Activated CD8-positive, alpha-beta memory T cell treated with anti-CD3 and anti-CD28 coated beads, Interleukin-2, amount 10 ng/mL, durations not matched to agents 7 days and 5 days (primary cell): ENCODE results near the gene ANKRD12. TPM values are rescaled to one million over a fixed set of nuclear protein-coding genes. Genes with fewer than 3 reads are reported as not detected.

Experiments used
- ATAC-seq: fragments of 150-1000 bp; cut with Tn5 transposase; one replicate; pipeline ENCODE4 v1.10.0; 2021; ENCODE audit warnings: moderate library complexity
- CTCF ChIA-PET: fragments of 350-600 bp; sonication (Branson Sonifier 250); formaldehyde crosslinking; loops from one replicate; lab custom pipeline; 2021; ENCODE audit warnings: antibody characterized with exemption; lab: Charles Lee
- DNase-seq: peaks from one replicate; pipeline ENCODE4 v3.0.0-alpha.2; 2020
- H3K27ac Mint-ChIP-seq: one replicate; pipeline ENCODE4 v1.8.0; 2021; ENCODE audit warnings: mild to moderate bottlenecking, mixed read lengths
- H3K27me3 Mint-ChIP-seq: one replicate; pipeline ENCODE4 v1.8.0; 2021; ENCODE audit warnings: mixed read lengths
- H3K36me3 Mint-ChIP-seq: one replicate; pipeline ENCODE4 v1.8.0; 2021; ENCODE audit warnings: mild to moderate bottlenecking, mixed read lengths
- H3K4me1 Mint-ChIP-seq: one replicate; pipeline ENCODE4 v1.8.0; 2021; ENCODE audit warnings: mixed read lengths
- H3K4me3 Mint-ChIP-seq: one replicate; pipeline ENCODE4 v1.8.0; 2021; ENCODE audit warnings: mild to moderate bottlenecking, moderate library complexity, mixed read lengths
- H3K9me3 Mint-ChIP-seq: one replicate; pipeline ENCODE4 v1.8.0; 2022; ENCODE audit warnings: low read depth, mixed read lengths
- total RNA-seq, 2 experiments: library from RNA; stranded (reverse); gene quantifications; one replicate each; pipeline ENCODE4 v1.2.3, GENCODE V29; 2021

ANKRD12 gene
- total RNA-seq, 2 experiments from 2014 or later: 67.5 to 76.9 TPM

GRCh38 chr18:9097349-9097748 is 39.2 kb upstream of the ANKRD12 start:
- peaks cover 55% of the 10 kb centered on the region for H3K4me1 Mint-ChIP-seq
- CTCF ChIA-PET: interaction anchor here (0.7 to 3.6 kb wide), 3 partner anchors 9 to 20 kb away, joined by 3 to 13 read pairs (median 3); no protein-coding TSS in a partner anchor

GRCh38 chr18:9100796-9101195 is 35.8 kb upstream of the ANKRD12 start:
- Mint-ChIP-seq H3K27ac (peak overlapping the region; percentile 51), H3K27me3 (no peaks in the 10 kb centered on the region), H3K36me3 (peaks cover 33% of the 10 kb centered on the region), H3K4me1 (peaks cover 43% of the 10 kb centered on the region), H3K4me3 (peak overlapping the region; percentile 35), H3K9me3 (no peaks in the 10 kb centered on the region)
- DNase-seq (no peak), ATAC-seq (no peak)
- CTCF ChIA-PET: interaction anchor here (1.0 to 3.5 kb wide), 4 partner anchors 10 to 40 kb away, joined by 4 to 15 read pairs (median 6); no protein-coding TSS in a partner anchor

More at GRCh38 chr18:9097349-9097748, 39.2 kb upstream of the ANKRD12 start:
- H3K36me3 Mint-ChIP-seq: peaks cover 7% of the 10 kb centered on the region
- no peak for ATAC-seq
- H3K27ac Mint-ChIP-seq: peak overlapping the region; percentile 75
- H3K4me3 Mint-ChIP-seq: peak overlapping the region; percentile 4
- no peak for DNase-seq
- no peaks in the 10 kb centered on the region for H3K27me3 Mint-ChIP-seq
- H3K9me3 Mint-ChIP-seq: no peaks in the 10 kb centered on the region

- H3K36me3 Mint-ChIP-seq: peaks cover 41% of the 10 kb centered on the region
- peaks cover 47% of the 10 kb centered on the region for H3K4me1 Mint-ChIP-seq
- DNase-seq (peak; percentile 51), ATAC-seq (peak; percentile 28)
- H3K27ac Mint-ChIP-seq: peak overlapping the region; percentile 97
- no peaks in the 10 kb centered on the region for H3K9me3 Mint-ChIP-seq
- CTCF ChIA-PET: interaction anchor here (0.6 to 3.5 kb wide), 11 partner anchors 11 to 46 kb away, joined by 3 to 15 read pairs (median 4); no protein-coding TSS in a partner anchor
- peak overlapping the region; percentile 88 for H3K4me3 Mint-ChIP-seq
- H3K27me3 Mint-ChIP-seq: no peaks in the 10 kb centered on the region
These were observed 34.7 kb upstream of the ANKRD12 start for GRCh38 chr18:9101730-9102507.

- Mint-ChIP-seq H3K36me3 (peaks cover 45% of the 10 kb centered on the region), H3K4me1 (peaks cover 48% of the 10 kb centered on the region), H3K27me3 (no peaks in the 10 kb centered on the region), H3K27ac (peak within 1 kb of the TSS; percentile 97), H3K4me3 (peak within 1 kb of the TSS; percentile 88), H3K9me3 (no peaks in the 10 kb centered on the region)
- CTCF ChIA-PET: interaction anchor here (0.6 to 3.5 kb wide), 16 partner anchors 11 to 53 kb away, joined by 3 to 15 read pairs (median 5); partner anchors contain the start of gene ANKRD12
- ATAC-seq (peak; percentile 92), DNase-seq (peak; percentile 99)
These were observed 33.8 kb upstream of the ANKRD12 start, which contains the start of gene NDUFV2 for GRCh38 chr18:9102508-9103375. NDUFV2 (plus strand) TSS chr18:9102699; CDS start chr18:9102744, 45 bp downstream.

DNA sequence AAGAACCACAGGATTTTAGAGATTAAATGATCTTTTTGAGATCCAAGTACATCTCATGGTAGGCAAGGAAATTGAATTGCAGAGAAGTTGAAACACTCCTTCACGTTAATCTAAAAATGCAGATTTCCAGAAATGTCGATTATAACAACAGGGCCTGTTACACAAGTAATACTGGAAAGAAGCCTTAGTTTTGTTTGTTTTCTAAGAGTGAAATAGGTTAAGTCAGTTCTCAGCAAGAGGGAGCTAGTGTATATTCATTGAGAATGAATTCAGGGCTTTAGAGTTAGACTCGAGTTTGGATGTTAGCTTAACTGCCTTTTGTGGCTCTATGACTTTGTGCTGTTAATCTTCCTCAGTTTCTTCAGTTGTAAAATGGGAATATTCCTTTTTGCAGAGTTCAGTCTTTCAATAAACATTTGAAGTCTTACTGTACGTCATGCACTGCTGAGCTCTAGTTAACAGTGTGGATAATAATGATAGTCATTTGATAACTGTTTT is 33.2 kb upstream of the ANKRD12 start:
- CTCF ChIA-PET: interaction anchor here (0.8 to 3.5 kb wide), 11 partner anchors 10 to 52 kb away, joined by 3 to 15 read pairs (median 5); partner anchors contain the start of gene ANKRD12
- Mint-ChIP-seq H3K4me1 (peaks cover 52% of the 10 kb centered on the region), H3K36me3 (peaks cover 47% of the 10 kb centered on the region), H3K27ac (peak overlapping the region; percentile 97), H3K9me3 (no peaks in the 10 kb centered on the region), H3K27me3 (no peaks in the 10 kb centered on the region), H3K4me3 (peak overlapping the region; percentile 88)
- no peak for DNase-seq
- ATAC-seq: no peak

DNA sequence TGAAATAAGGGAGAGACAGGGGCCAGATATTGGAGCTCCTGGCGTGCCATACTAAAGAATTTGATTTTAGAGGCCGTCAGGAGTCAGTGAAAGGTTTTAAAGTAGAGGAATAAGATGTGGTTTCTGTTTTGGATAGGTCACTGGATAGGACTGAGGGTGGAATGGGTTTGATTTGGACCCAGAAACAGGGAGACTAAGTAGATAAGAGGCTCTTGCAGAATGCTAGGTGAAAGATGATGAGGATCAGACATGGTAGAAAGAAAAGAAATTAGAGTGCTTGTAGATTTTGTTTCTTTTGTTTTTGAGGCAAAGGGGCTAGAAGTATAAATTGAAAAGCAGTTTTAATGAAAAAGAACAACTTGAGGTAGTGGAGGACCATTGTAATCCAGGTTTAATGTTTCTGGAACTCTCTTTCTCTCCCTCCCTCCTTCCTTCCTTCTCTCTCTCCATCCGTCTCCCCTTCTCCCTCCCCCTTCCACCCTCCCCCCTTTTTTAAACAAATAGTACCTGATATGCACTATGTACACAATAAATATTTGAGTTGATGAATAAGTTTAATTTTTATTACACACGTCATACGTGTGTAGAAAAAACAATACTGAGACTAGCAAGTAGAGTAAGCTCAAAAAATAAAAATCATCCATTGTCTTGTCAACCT is 32.2 kb upstream of the ANKRD12 start:
- CTCF ChIA-PET: interaction anchor here (0.6 to 3.5 kb wide), 10 partner anchors 8 to 45 kb away, joined by 3 to 15 read pairs (median 7); partner anchors contain the start of gene ANKRD12
- Mint-ChIP-seq H3K27ac (peak overlapping the region; percentile 97), H3K9me3 (no peaks in the 10 kb centered on the region), H3K4me1 (peaks cover 59% of the 10 kb centered on the region), H3K36me3 (peaks cover 54% of the 10 kb centered on the region), H3K4me3 (peak overlapping the region; percentile 88), H3K27me3 (no peaks in the 10 kb centered on the region)
- DNase-seq (no peak), ATAC-seq (no peak)

GRCh38 chr18:9105420-9105819 is 31.2 kb upstream of the ANKRD12 start:
- CTCF ChIA-PET: interaction anchor here (0.6 to 2.3 kb wide), 5 partner anchors 9 to 41 kb away, joined by 3 to 8 read pairs (median 3); no protein-coding TSS in a partner anchor
- peaks cover 59% of the 10 kb centered on the region for H3K36me3 Mint-ChIP-seq
- peak overlapping the region; percentile 88 for H3K4me3 Mint-ChIP-seq
- no peak for ATAC-seq
- peaks cover 65% of the 10 kb centered on the region for H3K4me1 Mint-ChIP-seq
- DNase-seq: no peak
- H3K27me3 Mint-ChIP-seq: no peaks in the 10 kb centered on the region
- no peaks in the 10 kb centered on the region for H3K9me3 Mint-ChIP-seq
- H3K27ac Mint-ChIP-seq: peak overlapping the region; percentile 97

DNA sequence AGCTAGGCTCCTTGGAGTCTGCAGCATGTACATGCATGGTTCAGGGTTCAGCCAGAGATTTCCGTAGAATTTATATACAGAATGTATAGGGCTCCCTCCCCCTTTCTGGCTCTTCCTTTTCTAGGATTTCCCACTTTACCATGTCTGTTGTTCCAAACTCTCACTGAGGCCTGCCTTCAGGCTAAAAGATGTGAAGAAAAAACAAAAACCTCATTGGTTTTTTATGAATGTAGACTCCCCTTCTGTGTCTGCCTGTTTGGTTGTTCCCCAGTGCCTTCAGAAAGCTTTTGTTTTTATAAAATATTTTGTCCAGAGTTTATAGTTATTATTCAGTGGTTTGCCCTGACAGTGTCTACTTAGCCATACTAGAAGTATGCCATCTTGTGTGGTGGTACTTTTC is 30.5 kb upstream of the ANKRD12 start:
- CTCF ChIA-PET: interaction anchor here (0.7 to 2.3 kb wide), 4 partner anchors 8 to 41 kb away, joined by 3 to 8 read pairs (median 4); no protein-coding TSS in a partner anchor
- peaks cover 65% of the 10 kb centered on the region for H3K36me3 Mint-ChIP-seq
- ATAC-seq: no peak

GRCh38 chr18:9106800-9107584 is 29.6 kb upstream of the ANKRD12 start:
- no peak for ATAC-seq
- peak overlapping the region; percentile 97 for H3K27ac Mint-ChIP-seq
- peaks cover 69% of the 10 kb centered on the region for H3K4me1 Mint-ChIP-seq
- CTCF ChIA-PET: interaction anchor here (1.9 kb wide), 1 partner anchor 40 kb away, joined by 4 read pairs; no protein-coding TSS in a partner anchor
- peak overlapping the region; percentile 88 for H3K4me3 Mint-ChIP-seq
- no peaks in the 10 kb centered on the region for H3K27me3 Mint-ChIP-seq
- no peaks in the 10 kb centered on the region for H3K9me3 Mint-ChIP-seq
- peaks cover 73% of the 10 kb centered on the region for H3K36me3 Mint-ChIP-seq
- no peak for DNase-seq

More for the DNA sequence above, 30.5 kb upstream of the ANKRD12 start:
- Mint-ChIP-seq H3K4me1 (peaks cover 65% of the 10 kb centered on the region), H3K27ac (peak overlapping the region; percentile 97), H3K27me3 (no peaks in the 10 kb centered on the region), H3K4me3 (peak overlapping the region; percentile 88), H3K9me3 (no peaks in the 10 kb centered on the region)
- no peak for DNase-seq

DNA sequence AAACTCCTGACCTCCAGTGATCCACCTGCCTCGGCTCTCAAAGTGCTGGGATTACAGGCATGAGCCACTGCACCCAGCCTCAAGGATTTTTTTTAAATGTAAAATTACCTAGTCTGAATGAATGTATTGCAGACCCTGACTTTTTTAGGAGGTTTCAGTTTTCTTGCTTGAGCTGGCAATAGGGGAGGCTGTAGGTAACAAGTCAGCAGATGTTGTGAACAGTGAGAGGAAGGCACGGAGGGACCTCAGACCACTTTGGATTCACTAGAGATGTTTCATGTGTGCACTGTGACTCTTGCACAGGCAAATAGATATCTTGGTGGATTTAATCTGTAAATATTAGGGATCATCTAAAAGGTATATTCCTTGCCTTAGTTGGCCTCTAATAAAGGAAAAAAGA is 27.7 kb upstream of the ANKRD12 start:
- ATAC-seq (no peak), DNase-seq (no peak)
- H3K4me3 Mint-ChIP-seq: peak overlapping the region; percentile 32
- peaks cover 75% of the 10 kb centered on the region for H3K36me3 Mint-ChIP-seq
- no peaks in the 10 kb centered on the region for H3K9me3 Mint-ChIP-seq
- peak overlapping the region; percentile 70 for H3K27ac Mint-ChIP-seq
- H3K27me3 Mint-ChIP-seq: no peaks in the 10 kb centered on the region
- H3K4me1 Mint-ChIP-seq: peaks cover 82% of the 10 kb centered on the region
- CTCF ChIA-PET: interaction anchor here (1.2 to 4.6 kb wide), 4 partner anchors 12 to 35 kb away, joined by 3 to 16 read pairs (median 4); no protein-coding TSS in a partner anchor

- DNase-seq (no peak), ATAC-seq (peak; percentile 28)
- Mint-ChIP-seq H3K4me3 (peak overlapping the region; percentile 32), H3K36me3 (peaks cover 69% of the 10 kb centered on the region), H3K4me1 (peaks cover 80% of the 10 kb centered on the region), H3K27me3 (no peaks in the 10 kb centered on the region), H3K27ac (peak overlapping the region; percentile 70), H3K9me3 (no peaks in the 10 kb centered on the region)
- CTCF ChIA-PET: interaction anchor here (0.9 to 4.6 kb wide), 6 partner anchors 11 to 36 kb away, joined by 3 to 16 read pairs (median 4); no protein-coding TSS in a partner anchor
These were observed 27.1 kb upstream of the ANKRD12 start for GRCh38 chr18:9109523-9109922.
